ENCODE data around the gene SLC38A6. TPM values are rescaled to one million over a fixed set of nuclear protein-coding genes. Genes with fewer than 3 reads are reported as not detected.

Gene SLC38A6
- total RNA-seq, 2 donors from 2014 or later: 9.9 to 18.2 TPM

DNA sequence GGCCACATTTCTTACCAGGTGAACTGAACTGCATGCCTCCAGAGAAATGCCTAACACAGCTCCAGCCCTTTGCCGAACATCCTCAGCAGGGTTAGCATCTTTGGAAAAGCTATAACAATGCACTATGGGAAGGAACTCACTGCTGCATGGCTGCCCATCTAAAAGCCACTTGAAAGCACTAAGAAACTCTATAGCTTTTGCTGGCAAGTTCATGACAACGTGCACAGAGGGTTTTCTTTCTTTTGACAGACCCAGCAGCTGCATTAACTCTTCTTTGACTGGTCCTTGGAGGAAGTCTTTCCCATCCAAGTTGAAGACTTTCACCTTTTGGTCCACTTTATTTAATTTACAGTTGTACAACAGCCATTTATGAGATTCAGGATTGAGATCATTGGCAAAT, 5.5 kb upstream of the SLC38A6 start:
- Mint-ChIP-seq H3K27me3 (ENCODE audit: insufficient read depth) (no peaks in the 10 kb centered on the region), H3K9me3 (no peaks in the 10 kb centered on the region), H3K36me3 (ENCODE audit: low read depth) (peaks cover 16% of the 10 kb centered on the region), H3K4me3 (no peak overlapping the region), H3K4me1 (peaks cover 10% of the 10 kb centered on the region), H3K27ac (no peak overlapping the region)
- no peak overlapping the region for H3K27ac ChIP-seq (ENCODE audit: low read depth, low read length)
- H3K4me3 ChIP-seq (ENCODE audit: low read length): no peak overlapping the region
- H3K27me3 ChIP-seq (ENCODE audit: control insufficient read depth, insufficient read depth, low read length, poor library complexity, severe bottlenecking): no peaks in the 10 kb centered on the region
- TF ChIP-seq, protein P1, sequence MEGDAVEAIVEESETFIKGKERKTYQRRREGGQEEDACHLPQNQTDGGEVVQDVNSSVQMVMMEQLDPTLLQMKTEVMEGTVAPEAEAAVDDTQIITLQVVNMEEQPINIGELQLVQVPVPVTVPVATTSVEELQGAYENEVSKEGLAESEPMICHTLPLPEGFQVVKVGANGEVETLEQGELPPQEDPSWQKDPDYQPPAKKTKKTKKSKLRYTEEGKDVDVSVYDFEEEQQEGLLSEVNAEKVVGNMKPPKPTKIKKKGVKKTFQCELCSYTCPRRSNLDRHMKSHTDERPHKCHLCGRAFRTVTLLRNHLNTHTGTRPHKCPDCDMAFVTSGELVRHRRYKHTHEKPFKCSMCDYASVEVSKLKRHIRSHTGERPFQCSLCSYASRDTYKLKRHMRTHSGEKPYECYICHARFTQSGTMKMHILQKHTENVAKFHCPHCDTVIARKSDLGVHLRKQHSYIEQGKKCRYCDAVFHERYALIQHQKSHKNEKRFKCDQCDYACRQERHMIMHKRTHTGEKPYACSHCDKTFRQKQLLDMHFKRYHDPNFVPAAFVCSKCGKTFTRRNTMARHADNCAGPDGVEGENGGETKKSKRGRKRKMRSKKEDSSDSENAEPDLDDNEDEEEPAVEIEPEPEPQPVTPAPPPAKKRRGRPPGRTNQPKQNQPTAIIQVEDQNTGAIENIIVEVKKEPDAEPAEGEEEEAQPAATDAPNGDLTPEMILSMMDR (conservative IDR thresholded peaks at IDR 0.05): no peak
- WGBS, 2 experiments (ENCODE audit: insufficient coverage in 1 of 2, insufficient read length in 1 of 2): 75 to 88% methylated on average over 2 of the region's 2 CpGs
- no peaks in the 10 kb centered on the region for H3K4me1 ChIP-seq (ENCODE audit: control insufficient read depth, insufficient read depth, low read length)
- peaks cover 13% of the 10 kb centered on the region for H3K36me3 ChIP-seq (ENCODE audit: control insufficient read depth, insufficient read depth, low read length)
- DNase-seq: no peak
- H3K9ac ChIP-seq (ENCODE audit: extremely low read depth, low read length, poor library complexity, severe bottlenecking): no peak overlapping the region
- H3K9me3 ChIP-seq (ENCODE audit: control insufficient read depth, low read length): no peaks in the 10 kb centered on the region

DNA sequence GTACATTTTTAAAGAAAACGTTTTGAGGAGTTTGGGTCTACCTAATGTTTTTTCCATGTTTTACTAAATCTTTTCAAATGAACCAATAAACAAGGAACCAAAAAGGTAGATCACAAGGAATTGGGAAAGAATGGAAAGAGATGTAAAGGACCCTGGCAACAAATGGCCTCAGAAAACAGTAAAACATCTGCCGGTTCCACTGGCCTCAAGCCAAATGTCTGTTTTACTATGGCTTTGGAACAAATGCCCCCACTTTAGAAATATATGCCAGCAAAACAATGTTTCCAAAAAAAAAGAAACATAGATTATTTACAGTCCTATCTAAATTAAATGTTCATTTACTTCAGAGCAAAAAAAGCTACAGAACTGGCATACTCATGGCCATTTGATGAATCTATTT, 3.2 kb upstream of the SLC38A6 start:
- 87% methylated on average over 2 of the region's 2 CpGs; no CpG with 5 or more reads in 1 of the 2 experiments for WGBS, 2 experiments (ENCODE audit: insufficient coverage in 1 of 2, insufficient read length in 1 of 2)
- H3K4me3 Mint-ChIP-seq: no peak overlapping the region
- H3K9ac ChIP-seq (ENCODE audit: extremely low read depth, low read length, poor library complexity, severe bottlenecking): no peak overlapping the region
- H3K27me3 Mint-ChIP-seq (ENCODE audit: insufficient read depth): no peaks in the 10 kb centered on the region
- no peak for DNase-seq
- H3K9me3 ChIP-seq (ENCODE audit: control insufficient read depth, low read length): no peaks in the 10 kb centered on the region
- peaks cover 16% of the 10 kb centered on the region for H3K36me3 Mint-ChIP-seq (ENCODE audit: low read depth)
- peaks cover 10% of the 10 kb centered on the region for H3K4me1 Mint-ChIP-seq
- TF ChIP-seq, protein P1 (conservative IDR thresholded peaks at IDR 0.05): no peak
- H3K4me3 ChIP-seq (ENCODE audit: low read length): no peak overlapping the region
- H3K27me3 ChIP-seq (ENCODE audit: control insufficient read depth, insufficient read depth, low read length, poor library complexity, severe bottlenecking): no peaks in the 10 kb centered on the region
- no peaks in the 10 kb centered on the region for H3K4me1 ChIP-seq (ENCODE audit: control insufficient read depth, insufficient read depth, low read length)
- H3K9me3 Mint-ChIP-seq: no peaks in the 10 kb centered on the region
- no peak overlapping the region for H3K27ac Mint-ChIP-seq
- H3K36me3 ChIP-seq (ENCODE audit: control insufficient read depth, insufficient read depth, low read length): peaks cover 13% of the 10 kb centered on the region
- no peak overlapping the region for H3K27ac ChIP-seq (ENCODE audit: low read depth, low read length)

DNA sequence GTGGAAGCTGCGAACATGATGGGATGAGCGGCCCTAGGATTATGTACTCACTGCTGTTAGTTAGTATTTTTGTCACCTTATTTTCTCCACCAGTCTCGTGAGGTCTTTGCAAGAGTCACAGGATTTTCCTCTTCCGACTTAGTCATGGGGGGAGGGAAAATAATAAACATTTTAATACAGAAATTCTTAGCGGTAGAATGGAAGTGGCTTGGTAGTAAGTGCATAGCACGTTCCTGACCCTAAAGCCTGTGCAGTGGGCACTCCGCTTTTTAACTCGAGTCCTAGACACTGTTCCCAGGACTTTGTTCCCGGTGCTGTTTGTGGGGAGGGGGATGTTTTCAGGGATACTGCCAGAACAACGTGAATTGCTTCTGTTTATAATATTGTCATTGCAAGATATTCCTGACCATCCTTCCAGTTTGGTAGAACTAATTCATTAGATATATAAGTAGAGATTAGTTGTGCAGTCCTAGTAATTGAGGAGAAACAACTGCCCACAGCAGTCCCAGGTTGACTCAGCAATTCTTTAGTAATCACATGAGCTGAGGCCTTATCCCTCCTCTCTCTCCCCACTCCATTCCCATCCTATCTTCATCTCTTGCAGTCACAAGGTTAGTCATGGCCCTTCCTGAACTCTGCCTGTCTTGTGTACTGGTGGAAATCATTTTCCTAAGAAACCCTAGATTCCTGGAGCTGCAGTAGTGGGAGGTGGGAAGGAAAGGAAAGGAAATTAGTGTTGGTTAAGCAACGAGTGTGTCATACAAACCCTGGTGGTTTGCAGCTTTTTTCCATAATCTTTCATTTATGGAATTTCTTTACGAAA, 799 bp downstream of the SLC38A6 start:
- TF ChIP-seq, protein P1 (conservative IDR thresholded peaks at IDR 0.05): no peak
- H3K9me3 ChIP-seq (ENCODE audit: control insufficient read depth, low read length): no peaks in the 10 kb centered on the region
- H3K9me3 Mint-ChIP-seq: no peaks in the 10 kb centered on the region
- H3K4me1 Mint-ChIP-seq: peaks cover 10% of the 10 kb centered on the region
- H3K27me3 ChIP-seq (ENCODE audit: control insufficient read depth, insufficient read depth, low read length, poor library complexity, severe bottlenecking): no peaks in the 10 kb centered on the region
- H3K4me1 ChIP-seq (ENCODE audit: control insufficient read depth, insufficient read depth, low read length): no peaks in the 10 kb centered on the region
- H3K27ac ChIP-seq (ENCODE audit: low read depth, low read length): peak overlapping the region; percentile 74
- no peak overlapping the region for H3K4me3 Mint-ChIP-seq
- no peaks in the 10 kb centered on the region for H3K27me3 Mint-ChIP-seq (ENCODE audit: insufficient read depth)
- H3K27ac Mint-ChIP-seq: no peak overlapping the region
- H3K9ac ChIP-seq (ENCODE audit: extremely low read depth, low read length, poor library complexity, severe bottlenecking): peak overlapping the region; percentile 78
- H3K36me3 ChIP-seq (ENCODE audit: control insufficient read depth, insufficient read depth, low read length): peaks cover 15% of the 10 kb centered on the region
- no peak for DNase-seq
- WGBS, 2 experiments (ENCODE audit: insufficient coverage in 1 of 2, insufficient read length in 1 of 2): 0 to 13% methylated on average over 2 to 12 of the region's 12 CpGs
- peak overlapping the region; percentile 99 for H3K4me3 ChIP-seq (ENCODE audit: low read length)
- H3K36me3 Mint-ChIP-seq (ENCODE audit: low read depth): peaks cover 8% of the 10 kb centered on the region

Measured in endodermal cell (in vitro differentiated cells).